ENCODE data around the gene SHISA3. TPM values are rescaled to one million over a fixed set of nuclear protein-coding genes. Genes with fewer than 3 reads are reported as not detected.
A peak's percentile ranks its signal among the peaks of the same experiment; 100 is the strongest.

The SHISA3 gene
- polyA plus RNA-seq, 1 experiment: 1.3 TPM

DNA sequence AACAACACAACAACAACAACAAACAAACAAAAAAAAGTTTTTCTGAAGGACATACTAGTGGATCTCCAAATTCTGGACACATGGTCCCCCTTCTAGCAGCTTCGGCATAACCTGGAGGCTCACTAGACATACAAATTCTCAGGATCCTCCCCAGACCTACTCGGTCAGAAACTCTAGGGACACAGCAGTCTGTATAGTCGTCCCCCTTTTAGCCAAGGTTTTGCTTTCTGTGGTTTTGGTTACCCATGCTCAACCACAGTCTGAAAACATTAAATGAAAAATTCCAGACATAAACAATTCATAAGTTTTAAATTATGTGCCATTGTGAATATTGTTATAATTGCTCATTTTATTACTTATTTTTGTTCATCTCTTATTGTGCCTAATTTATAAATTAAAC lies 45.2 kb upstream of the SHISA3 start:
- POLR2A ChIA-PET: no interaction called here
- no peaks in the 10 kb centered on the region for H3K27me3 ChIP-seq (ENCODE audit: control insufficient read depth, insufficient read depth, low read length)
- H3K4me3 ChIP-seq (ENCODE audit: low read depth, low read length): no peak overlapping the region
- H3K9me3 ChIP-seq (ENCODE audit: control insufficient read depth, insufficient read depth, low read length): peaks cover 2% of the 10 kb centered on the region; the same call in 1 of the 2 replicates
- H3K27ac ChIP-seq (ENCODE audit: low read depth, low read length): no peak overlapping the region
- CTCF ChIA-PET: no interaction called here
- no peak for DNase-seq (ENCODE audit: low read depth, low spot score)
- TF ChIP-seq, protein P1, sequence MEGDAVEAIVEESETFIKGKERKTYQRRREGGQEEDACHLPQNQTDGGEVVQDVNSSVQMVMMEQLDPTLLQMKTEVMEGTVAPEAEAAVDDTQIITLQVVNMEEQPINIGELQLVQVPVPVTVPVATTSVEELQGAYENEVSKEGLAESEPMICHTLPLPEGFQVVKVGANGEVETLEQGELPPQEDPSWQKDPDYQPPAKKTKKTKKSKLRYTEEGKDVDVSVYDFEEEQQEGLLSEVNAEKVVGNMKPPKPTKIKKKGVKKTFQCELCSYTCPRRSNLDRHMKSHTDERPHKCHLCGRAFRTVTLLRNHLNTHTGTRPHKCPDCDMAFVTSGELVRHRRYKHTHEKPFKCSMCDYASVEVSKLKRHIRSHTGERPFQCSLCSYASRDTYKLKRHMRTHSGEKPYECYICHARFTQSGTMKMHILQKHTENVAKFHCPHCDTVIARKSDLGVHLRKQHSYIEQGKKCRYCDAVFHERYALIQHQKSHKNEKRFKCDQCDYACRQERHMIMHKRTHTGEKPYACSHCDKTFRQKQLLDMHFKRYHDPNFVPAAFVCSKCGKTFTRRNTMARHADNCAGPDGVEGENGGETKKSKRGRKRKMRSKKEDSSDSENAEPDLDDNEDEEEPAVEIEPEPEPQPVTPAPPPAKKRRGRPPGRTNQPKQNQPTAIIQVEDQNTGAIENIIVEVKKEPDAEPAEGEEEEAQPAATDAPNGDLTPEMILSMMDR (IDR thresholded peaks at IDR 0.05; ENCODE audit: low read depth, low read length): no peak

DNA sequence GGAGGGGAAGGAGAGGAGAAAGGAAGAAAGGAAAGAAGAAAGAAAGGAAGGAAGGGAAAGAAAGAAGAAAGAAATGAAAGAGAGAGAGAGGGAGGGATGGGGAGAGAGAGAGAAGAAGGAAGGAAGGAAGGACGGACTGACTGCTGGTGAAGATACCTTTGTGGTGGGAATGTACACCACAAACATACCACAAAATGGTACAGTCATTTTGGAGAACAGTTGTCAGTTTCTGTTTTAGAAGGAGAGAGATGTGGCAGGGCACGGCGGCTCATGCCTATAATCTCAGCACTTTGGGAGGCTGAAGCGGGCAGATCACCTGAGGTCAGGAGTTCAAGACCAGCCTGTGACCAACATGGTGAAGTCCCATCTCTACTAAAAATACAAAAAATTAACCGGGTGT lies 40.0 kb upstream of the SHISA3 start:
- TF ChIP-seq, protein P1 (IDR thresholded peaks at IDR 0.05; ENCODE audit: low read depth, low read length): no peak
- H3K27me3 ChIP-seq (ENCODE audit: control insufficient read depth, insufficient read depth, low read length): no peaks in the 10 kb centered on the region
- no peak overlapping the region for H3K4me3 ChIP-seq (ENCODE audit: low read depth, low read length)
- no peak overlapping the region for H3K27ac ChIP-seq (ENCODE audit: low read depth, low read length)
- ChIA-PET CTCF (no interaction called here), POLR2A (no interaction called here)
- DNase-seq (ENCODE audit: low read depth, low spot score): no peak
- no peaks in the 10 kb centered on the region for H3K9me3 ChIP-seq (ENCODE audit: control insufficient read depth, insufficient read depth, low read length)

DNA sequence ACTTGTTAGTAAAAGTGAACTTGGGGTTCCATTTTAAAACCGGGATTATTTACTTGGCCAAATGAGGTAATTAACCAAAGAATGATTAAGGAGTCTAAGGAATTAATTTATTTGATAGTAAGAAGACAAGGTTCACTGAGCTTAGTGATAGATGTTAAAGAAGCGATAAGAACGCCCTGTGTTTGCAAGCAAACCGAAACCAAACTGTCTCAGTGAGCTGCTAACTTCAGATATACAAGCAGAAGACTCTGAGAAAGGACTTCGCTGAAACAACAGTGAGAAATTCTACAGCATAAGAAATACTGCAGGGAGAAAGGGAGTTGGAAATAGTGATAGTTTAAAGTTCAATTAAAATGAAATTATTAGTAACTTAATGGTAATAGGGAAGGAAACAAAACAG lies 37.6 kb upstream of the SHISA3 start:
- Histone ChIP-seq H3K4me3 (ENCODE audit: low read depth, low read length) (peak overlapping the region; percentile 42), H3K27ac (ENCODE audit: low read depth, low read length) (no peak overlapping the region), H3K27me3 (ENCODE audit: control insufficient read depth, insufficient read depth, low read length) (no peaks in the 10 kb centered on the region), H3K9me3 (ENCODE audit: control insufficient read depth, insufficient read depth, low read length) (no peaks in the 10 kb centered on the region)
- ChIA-PET CTCF (interaction anchor here (0.7 to 2.3 kb wide), 3 partner anchors 12 to 160 kb away, joined by 3 to 16 read pairs (median 5); no protein-coding TSS in a partner anchor), POLR2A (no interaction called here)
- TF ChIP-seq, protein P1 (IDR thresholded peaks at IDR 0.05; ENCODE audit: low read depth, low read length): no peak
- DNase-seq (ENCODE audit: low read depth, low spot score): peak; percentile 6

DNA sequence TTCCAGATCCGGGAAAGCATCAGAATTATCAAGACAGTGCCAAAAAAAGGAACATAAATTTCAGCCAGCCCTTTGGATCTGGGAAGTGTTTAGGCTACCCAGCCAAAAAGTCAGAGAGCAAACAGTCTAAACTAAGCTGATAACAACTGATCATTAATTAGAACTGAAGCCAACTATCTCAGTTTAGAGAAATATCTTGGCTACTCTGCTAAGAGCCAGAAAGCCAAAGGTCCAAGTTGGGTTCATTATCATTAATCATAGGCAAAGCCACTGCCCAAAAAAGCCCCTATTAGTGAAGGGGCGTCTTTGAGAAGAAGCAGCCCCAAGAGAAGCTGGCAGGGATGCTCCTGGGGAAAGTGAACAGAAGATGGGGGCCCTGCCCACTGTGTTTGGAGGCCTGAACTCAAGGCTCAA lies 37.0 kb upstream of the SHISA3 start:
- ChIA-PET POLR2A (no interaction called here), CTCF (interaction anchor here (1.7 to 2.3 kb wide), 2 partner anchors 11 to 159 kb away, joined by 5 to 16 read pairs; no protein-coding TSS in a partner anchor)
- no peaks in the 10 kb centered on the region for H3K27me3 ChIP-seq (ENCODE audit: control insufficient read depth, insufficient read depth, low read length)
- no peak overlapping the region for H3K27ac ChIP-seq (ENCODE audit: low read depth, low read length)
- H3K9me3 ChIP-seq (ENCODE audit: control insufficient read depth, insufficient read depth, low read length): no peaks in the 10 kb centered on the region
- H3K4me3 ChIP-seq (ENCODE audit: low read depth, low read length): no peak overlapping the region
- TF ChIP-seq, protein P1 (IDR thresholded peaks at IDR 0.05; ENCODE audit: low read depth, low read length): no peak
- DNase-seq (ENCODE audit: low read depth, low spot score): no peak

DNA sequence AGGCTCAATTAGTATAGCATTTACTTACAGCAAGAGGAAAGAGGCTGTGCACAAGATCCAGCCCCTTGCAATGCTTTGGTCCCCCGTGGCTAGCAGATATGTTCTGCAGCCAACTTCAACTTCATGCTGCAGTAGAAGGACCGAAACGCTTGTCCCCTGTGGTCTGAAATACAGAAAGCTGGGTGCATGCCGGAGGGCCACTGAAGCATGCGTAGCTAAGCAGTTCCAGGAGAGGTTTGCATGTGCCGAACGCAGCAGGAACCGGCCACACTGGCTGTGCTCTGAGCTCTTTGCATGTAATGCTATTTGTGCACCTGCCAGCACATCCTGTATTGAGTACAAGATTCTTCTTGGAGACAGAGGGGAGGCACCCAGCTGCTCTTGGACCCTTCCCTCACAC lies 35.8 kb upstream of the SHISA3 start:
- no peak overlapping the region for H3K27ac ChIP-seq (ENCODE audit: low read depth, low read length)
- CTCF ChIA-PET: no interaction called here
- POLR2A ChIA-PET: no interaction called here
- DNase-seq (ENCODE audit: low read depth, low spot score): no peak
- H3K9me3 ChIP-seq (ENCODE audit: control insufficient read depth, insufficient read depth, low read length): no peaks in the 10 kb centered on the region
- no peaks in the 10 kb centered on the region for H3K27me3 ChIP-seq (ENCODE audit: control insufficient read depth, insufficient read depth, low read length)
- TF ChIP-seq, protein P1 (IDR thresholded peaks at IDR 0.05; ENCODE audit: low read depth, low read length): no peak
- H3K4me3 ChIP-seq (ENCODE audit: low read depth, low read length): no peak overlapping the region

Measured in AG04450 (cell line).